Testis (tissue), 3 donors: Measurements from ENCODE around the gene VWA5B1. TPM values are rescaled to one million over a fixed set of nuclear protein-coding genes. Genes with fewer than 3 reads are reported as not detected.

ENCODE experiments used
- DNase-seq: peaks from one replicate; pipeline ENCODE4 v3.0.0-alpha.2; 2019
- H3K27ac ChIP-seq, 2 donors: fragments of 200-600 bp; sonication (generic); one replicate each; pipeline ENCODE4 v1.5.1; 2019
- H3K27me3 ChIP-seq: fragments of 200-600 bp; sonication (generic); one replicate; pipeline ENCODE4 v1.5.1; 2019
- H3K36me3 ChIP-seq: fragments of 200-600 bp; sonication (generic); one replicate; pipeline ENCODE4 v1.5.1; 2017; ENCODE audit warnings: low read depth; ENCODE audit errors: missing control alignments
- H3K4me1 ChIP-seq: fragments of 200-600 bp; sonication (generic); one replicate; pipeline ENCODE4 v1.5.1; 2019
- H3K4me3 ChIP-seq, 2 donors: fragments of 200-600 bp; sonication (generic); one replicate each; pipeline ENCODE4 v1.5.1; 2017 to 2019
- H3K9me3 ChIP-seq: fragments of 200-600 bp; sonication (generic); one replicate; pipeline ENCODE4 v1.5.1; 2017
- POLR2A ChIP-seq: fragments of 450-650 bp; IDR thresholded peaks from one replicate; pipeline ENCODE4 v1.6.1; 2017; ENCODE audit warnings: antibody characterized with exemption, mild to moderate bottlenecking, moderate library complexity
- WGBS, 2 donors: methylation state at CpG; one replicate each; pipeline ENCODE4 v1.1.5; 2018; 5-methylcytosine and 5-hydroxymethylcytosine counted together
- intact Hi-C: fragments of 100-400 bp; cut with DNase I; formaldehyde crosslinking; loops from one replicate; pipeline ENCODE4 v1.15.1; 2023; ENCODE audit warnings: low total_unique reads
- polyA plus RNA-seq: library from polyadenylated mRNA; stranded (reverse); fragments of 350-450 nt; fragmentation: Illumina TruSeq; extraction: RNeasy Lipid Tissue Mini Kit (QIAGEN cat#74804); gene quantifications from one replicate; pipeline ENCODE4 v1.2.3, GENCODE V29; 2014; ENCODE audit warnings: low read depth, low replicate concordance; ENCODE audit not compliant: insufficient read depth
- total RNA-seq, 2 donors: library from RNA; depleted of rRNA; stranded (reverse); fragments of >200 nt; gene quantifications; one replicate each; pipeline ENCODE4 v1.2.3, GENCODE V29; 2016
- TF ChIP-seq, protein P1 (sequence below), 3 experiments: fragments of 450-650 bp in 2 of 3; fragments of 200-600 bp in 1 of 3; sonication (generic) in 1 of 3; IDR thresholded peaks; one replicate each; pipeline ENCODE4 v1.5.1; 2016 to 2019; ENCODE audit warnings: antibody characterized with exemption in 3 of 3, mild to moderate bottlenecking in 2 of 3, moderate library complexity in 1 of 3

VWA5B1 gene
- total and polyA plus RNA-seq, 3 donors from 2014 or later: 13.1 to 23.0 (median 16.2) TPM

DNA sequence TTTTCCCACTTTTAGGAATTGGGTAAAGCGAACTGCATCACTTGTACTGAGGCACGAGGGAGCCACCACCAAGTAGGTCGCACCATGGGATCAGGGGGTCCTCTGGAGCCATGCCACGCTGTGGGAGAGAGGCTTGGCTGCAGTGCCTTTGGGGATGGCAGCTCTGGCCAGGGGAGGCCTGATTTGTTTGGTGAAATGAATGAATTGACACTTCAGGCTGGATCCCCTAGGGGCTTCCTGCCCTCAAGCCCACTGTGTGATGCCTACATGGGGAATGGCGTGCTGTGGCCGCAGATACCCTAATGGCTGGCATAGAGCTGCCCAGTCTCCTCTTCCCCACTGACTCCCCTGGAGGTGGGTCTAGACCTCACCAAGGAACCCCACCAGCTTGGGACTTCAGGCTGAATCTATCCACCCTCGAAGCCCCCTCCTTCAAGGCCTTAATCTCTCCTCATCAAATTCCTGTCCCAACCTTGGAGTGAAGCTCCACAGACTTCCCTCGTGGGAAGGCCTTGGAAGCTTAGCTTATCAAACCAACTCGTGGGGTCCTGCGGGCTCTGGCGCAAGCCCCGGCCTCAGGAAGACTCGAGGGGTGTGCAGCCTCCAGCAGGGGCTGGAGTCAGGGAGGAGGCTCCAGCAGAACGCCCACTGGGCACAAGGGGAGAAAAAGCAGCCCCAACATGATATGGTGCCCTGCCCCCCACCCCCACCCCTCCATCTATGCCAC lies 64.6 kb downstream of the VWA5B1 start:
- intact Hi-C loops: no loop called here
- TF ChIP-seq, protein P1, sequence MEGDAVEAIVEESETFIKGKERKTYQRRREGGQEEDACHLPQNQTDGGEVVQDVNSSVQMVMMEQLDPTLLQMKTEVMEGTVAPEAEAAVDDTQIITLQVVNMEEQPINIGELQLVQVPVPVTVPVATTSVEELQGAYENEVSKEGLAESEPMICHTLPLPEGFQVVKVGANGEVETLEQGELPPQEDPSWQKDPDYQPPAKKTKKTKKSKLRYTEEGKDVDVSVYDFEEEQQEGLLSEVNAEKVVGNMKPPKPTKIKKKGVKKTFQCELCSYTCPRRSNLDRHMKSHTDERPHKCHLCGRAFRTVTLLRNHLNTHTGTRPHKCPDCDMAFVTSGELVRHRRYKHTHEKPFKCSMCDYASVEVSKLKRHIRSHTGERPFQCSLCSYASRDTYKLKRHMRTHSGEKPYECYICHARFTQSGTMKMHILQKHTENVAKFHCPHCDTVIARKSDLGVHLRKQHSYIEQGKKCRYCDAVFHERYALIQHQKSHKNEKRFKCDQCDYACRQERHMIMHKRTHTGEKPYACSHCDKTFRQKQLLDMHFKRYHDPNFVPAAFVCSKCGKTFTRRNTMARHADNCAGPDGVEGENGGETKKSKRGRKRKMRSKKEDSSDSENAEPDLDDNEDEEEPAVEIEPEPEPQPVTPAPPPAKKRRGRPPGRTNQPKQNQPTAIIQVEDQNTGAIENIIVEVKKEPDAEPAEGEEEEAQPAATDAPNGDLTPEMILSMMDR (IDR thresholded peaks at IDR 0.05): no peak
- TF ChIP-seq POLR2A: no peak
- 87 to 88% methylated on average over 12 to 14 of the region's 14 CpGs for WGBS, 2 donors
- Histone ChIP-seq H3K4me1 (peaks cover 26% of the 10 kb centered on the region), H3K27ac (no peak overlapping the region), H3K36me3 (no peaks in the 10 kb centered on the region), H3K9me3 (no peaks in the 10 kb centered on the region), H3K27me3 (no peaks in the 10 kb centered on the region), H3K4me3 (no peak overlapping the region)
- DNase-seq: no peak

DNA sequence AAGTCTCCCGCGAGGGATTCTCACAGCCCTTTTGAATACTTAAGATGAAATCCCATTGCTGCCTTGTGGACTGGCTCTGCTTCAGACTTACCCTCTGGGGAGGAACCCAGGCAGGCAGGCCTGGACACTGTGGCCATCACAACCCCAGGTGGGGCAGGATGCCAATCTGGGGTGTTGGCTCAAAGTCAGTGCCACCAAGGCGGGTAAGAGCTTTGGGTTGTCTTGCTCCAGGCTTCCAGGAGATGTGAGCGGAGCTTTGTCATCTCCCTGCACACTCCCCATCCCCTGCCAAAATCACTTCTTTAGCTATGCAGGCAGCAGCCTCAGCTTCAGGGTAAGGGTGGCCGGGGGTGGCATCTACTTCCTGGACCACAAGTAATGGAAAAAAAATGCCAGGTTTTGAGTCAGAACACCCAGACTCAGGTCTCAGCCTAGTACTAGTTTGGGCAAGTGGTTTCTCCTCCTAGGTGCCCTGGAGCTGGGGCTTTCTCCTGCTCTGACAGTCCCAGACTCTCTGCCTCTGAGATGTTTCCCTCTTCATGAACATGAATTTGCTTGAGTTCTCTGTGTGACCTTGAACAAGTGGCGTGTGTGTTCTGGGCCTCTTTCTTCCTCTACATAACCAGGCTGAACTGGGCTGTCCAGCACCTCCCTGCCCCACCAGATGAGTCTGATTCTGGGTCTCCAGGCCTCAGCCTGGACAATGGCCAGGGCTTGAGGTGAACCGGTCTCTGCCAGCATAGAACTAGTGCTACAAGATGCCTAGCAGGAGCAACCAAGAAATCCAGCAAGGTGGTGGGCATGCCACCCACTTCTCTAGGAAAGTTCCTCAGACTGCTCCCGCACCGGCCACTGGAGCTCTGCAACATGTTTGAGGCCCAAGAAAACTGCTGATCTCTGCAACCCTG lies 65.4 kb downstream of the VWA5B1 start:
- H3K27ac ChIP-seq: no peak overlapping the region
- H3K36me3 ChIP-seq: no peaks in the 10 kb centered on the region
- WGBS, 2 donors: 66 to 77% methylated on average over 9 of the region's 9 CpGs
- H3K4me1 ChIP-seq: peaks cover 26% of the 10 kb centered on the region
- no peak overlapping the region for H3K4me3 ChIP-seq
- intact Hi-C loops: no loop called here
- TF ChIP-seq, protein P1 (IDR thresholded peaks at IDR 0.05): no peak
- TF ChIP-seq POLR2A: no peak
- no peaks in the 10 kb centered on the region for H3K27me3 ChIP-seq
- no peak for DNase-seq
- no peaks in the 10 kb centered on the region for H3K9me3 ChIP-seq

DNA sequence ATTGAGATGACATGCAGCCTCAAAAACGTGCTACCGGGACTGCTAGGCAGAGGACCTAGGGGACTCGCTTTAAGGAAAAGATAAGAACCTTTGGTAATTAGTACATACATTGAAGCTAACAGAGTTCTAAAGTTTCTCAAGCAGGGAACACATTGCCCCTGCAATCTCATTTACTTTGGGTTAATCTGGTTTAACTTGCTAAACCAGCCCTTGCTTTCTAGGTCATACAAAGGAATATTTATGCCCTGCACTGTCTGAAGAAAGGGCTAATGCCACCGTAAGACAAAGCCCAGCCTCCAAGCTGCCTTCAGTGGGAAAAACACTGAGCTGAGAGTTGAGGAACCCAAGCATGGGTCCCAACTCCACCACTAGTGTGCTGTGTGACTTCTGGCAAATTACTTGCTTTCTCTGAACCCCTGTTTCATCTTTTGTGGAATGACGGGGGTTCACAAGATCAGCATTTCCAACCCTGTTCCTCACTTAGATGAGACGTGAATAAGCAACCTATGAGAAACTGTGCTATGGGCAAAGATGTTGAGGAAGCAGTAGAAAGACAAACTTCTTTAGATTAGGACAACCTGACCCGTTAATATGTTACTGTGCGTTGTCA lies 66.3 kb downstream of the VWA5B1 start:
- intact Hi-C loops: no loop called here
- H3K4me3 ChIP-seq: no peak overlapping the region
- TF ChIP-seq POLR2A: no peak
- TF ChIP-seq, protein P1 (IDR thresholded peaks at IDR 0.05): no peak

DNA sequence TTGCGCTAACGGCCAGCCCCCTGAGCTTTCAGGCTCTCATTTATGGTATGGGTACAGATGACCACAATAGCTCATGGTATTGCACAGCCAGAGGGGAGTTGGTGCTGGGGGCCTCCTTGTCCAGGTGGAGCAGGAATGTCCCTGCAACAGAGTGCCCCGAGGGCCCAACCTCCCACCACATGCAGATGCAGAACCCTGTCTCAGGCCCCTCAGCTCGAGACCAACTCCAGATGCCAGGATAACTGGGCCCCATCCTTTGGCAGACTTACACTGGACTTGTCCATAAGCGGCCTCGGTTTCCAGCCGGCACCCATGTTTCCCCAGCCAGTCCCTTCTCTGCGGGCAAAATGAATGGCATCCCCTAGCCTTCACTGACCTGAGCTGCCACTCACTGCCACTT lies 67.1 kb downstream of the VWA5B1 start:
- no peaks in the 10 kb centered on the region for H3K9me3 ChIP-seq
- no peak for DNase-seq
- no peak overlapping the region for H3K4me3 ChIP-seq
- no peaks in the 10 kb centered on the region for H3K36me3 ChIP-seq
- 90 to 95% methylated on average over 2 to 8 of the region's 8 CpGs for whole genome bisulfite sequencing, 2 donors
- H3K27ac ChIP-seq: no peak overlapping the region
- intact Hi-C loops: no loop called here
- peaks cover 26% of the 10 kb centered on the region for H3K4me1 ChIP-seq
- TF ChIP-seq POLR2A: no peak
- TF ChIP-seq, protein P1 (IDR thresholded peaks at IDR 0.05): no peak
- H3K27me3 ChIP-seq: no peaks in the 10 kb centered on the region

More for the DNA sequence above, 66.3 kb downstream of the VWA5B1 start:
- no peak for DNase-seq
- H3K4me1 ChIP-seq: peaks cover 26% of the 10 kb centered on the region
- no peak overlapping the region for H3K27ac ChIP-seq
- no peaks in the 10 kb centered on the region for H3K27me3 ChIP-seq
- no peaks in the 10 kb centered on the region for H3K36me3 ChIP-seq
- WGBS, 2 donors: 75 to 86% methylated on average over 8 of the region's 8 CpGs
- no peaks in the 10 kb centered on the region for H3K9me3 ChIP-seq
